ENCODE measurements around the gene TMPRSS3. TPM values are rescaled to one million over a fixed set of nuclear protein-coding genes. Genes with fewer than 3 reads are reported as not detected.

TMPRSS3 gene
- total RNA-seq, 6 experiments from 2014 or later: 0.22 to 0.97 (median 0.71) TPM

DNA sequence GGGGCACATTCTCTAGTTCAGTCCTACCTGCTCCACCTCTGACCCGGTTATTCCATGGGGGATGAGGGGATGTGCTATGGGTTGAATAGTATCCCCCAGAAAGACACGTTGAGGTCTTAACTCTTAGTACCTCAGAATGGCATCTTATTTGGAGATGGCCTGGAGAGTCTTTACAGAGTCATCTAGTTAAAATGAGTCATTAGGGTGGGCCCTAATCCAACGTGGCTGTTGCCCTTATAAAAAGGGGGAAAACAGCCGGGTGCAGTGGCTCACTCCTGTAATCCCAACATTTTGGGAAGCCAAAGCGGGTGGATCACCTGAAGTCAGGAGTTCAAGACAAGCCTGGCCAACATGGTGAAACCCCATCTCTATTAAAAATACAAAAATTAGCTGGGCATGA, 5.7 kb downstream of the TMPRSS3 start:
- Histone ChIP-seq H3K4me1 (peaks cover 0 to 13% (median 2%) of the 10 kb centered on the region in 4 donors), H3K36me3 (no peaks in the 10 kb centered on the region), H3K27me3 (no peaks in the 10 kb centered on the region), H3K4me3 (no peak overlapping the region), H3K27ac (no peak overlapping the region), H3K9me3 (no peaks in the 10 kb centered on the region)
- ATAC-seq (no peak), DNase-seq (no peak)
- intact Hi-C loops (cut with DNase I): no loop called here
- WGBS (ENCODE audit: insufficient coverage, low coverage, low lambda C conversion rate, missing lambda C conversion rate): 64% methylated on average over 5 of the region's 5 CpGs
- TF ChIP-seq POLR2A (IDR thresholded peaks at IDR 0.05): no peak
- TF ChIP-seq, protein P1, sequence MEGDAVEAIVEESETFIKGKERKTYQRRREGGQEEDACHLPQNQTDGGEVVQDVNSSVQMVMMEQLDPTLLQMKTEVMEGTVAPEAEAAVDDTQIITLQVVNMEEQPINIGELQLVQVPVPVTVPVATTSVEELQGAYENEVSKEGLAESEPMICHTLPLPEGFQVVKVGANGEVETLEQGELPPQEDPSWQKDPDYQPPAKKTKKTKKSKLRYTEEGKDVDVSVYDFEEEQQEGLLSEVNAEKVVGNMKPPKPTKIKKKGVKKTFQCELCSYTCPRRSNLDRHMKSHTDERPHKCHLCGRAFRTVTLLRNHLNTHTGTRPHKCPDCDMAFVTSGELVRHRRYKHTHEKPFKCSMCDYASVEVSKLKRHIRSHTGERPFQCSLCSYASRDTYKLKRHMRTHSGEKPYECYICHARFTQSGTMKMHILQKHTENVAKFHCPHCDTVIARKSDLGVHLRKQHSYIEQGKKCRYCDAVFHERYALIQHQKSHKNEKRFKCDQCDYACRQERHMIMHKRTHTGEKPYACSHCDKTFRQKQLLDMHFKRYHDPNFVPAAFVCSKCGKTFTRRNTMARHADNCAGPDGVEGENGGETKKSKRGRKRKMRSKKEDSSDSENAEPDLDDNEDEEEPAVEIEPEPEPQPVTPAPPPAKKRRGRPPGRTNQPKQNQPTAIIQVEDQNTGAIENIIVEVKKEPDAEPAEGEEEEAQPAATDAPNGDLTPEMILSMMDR (IDR thresholded peaks at IDR 0.05): no peak

DNA sequence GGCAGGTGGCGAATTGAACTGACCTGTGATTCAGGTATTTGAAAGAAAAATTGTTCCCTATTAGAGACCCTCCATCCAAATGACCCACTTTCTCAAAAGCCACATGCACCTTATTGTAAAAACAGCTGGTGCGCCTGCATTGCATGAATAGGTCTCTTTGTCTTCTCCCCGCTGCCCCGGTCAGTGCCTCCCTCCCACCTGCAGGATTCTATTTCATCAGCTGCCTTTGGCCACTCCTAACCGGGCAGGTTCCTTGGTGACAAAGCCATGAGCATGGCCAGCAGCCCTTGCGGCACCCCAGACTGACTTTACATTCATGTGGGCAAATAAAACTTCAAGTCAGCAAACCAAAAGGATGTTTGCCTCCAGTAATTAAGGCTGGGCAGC, 6.4 kb downstream of the TMPRSS3 start:
- DNase-seq: peak in 1 of 3 donors; percentile 45
- no peak overlapping the region for H3K27ac ChIP-seq
- H3K9me3 ChIP-seq: no peaks in the 10 kb centered on the region
- H3K4me1 ChIP-seq: peaks cover 0 to 14% (median 2%) of the 10 kb centered on the region in 4 donors
- no peaks in the 10 kb centered on the region for H3K27me3 ChIP-seq
- intact Hi-C loops (cut with DNase I): no loop called here
- 56% methylated on average over 4 of the region's 6 CpGs for WGBS (ENCODE audit: insufficient coverage, low coverage, low lambda C conversion rate, missing lambda C conversion rate)
- no peaks in the 10 kb centered on the region for H3K36me3 ChIP-seq
- no peak for TF ChIP-seq POLR2A (IDR thresholded peaks at IDR 0.05)
- TF ChIP-seq, protein P1 (IDR thresholded peaks at IDR 0.05): no peak
- no peak overlapping the region for H3K4me3 ChIP-seq
- no peak for ATAC-seq

DNA sequence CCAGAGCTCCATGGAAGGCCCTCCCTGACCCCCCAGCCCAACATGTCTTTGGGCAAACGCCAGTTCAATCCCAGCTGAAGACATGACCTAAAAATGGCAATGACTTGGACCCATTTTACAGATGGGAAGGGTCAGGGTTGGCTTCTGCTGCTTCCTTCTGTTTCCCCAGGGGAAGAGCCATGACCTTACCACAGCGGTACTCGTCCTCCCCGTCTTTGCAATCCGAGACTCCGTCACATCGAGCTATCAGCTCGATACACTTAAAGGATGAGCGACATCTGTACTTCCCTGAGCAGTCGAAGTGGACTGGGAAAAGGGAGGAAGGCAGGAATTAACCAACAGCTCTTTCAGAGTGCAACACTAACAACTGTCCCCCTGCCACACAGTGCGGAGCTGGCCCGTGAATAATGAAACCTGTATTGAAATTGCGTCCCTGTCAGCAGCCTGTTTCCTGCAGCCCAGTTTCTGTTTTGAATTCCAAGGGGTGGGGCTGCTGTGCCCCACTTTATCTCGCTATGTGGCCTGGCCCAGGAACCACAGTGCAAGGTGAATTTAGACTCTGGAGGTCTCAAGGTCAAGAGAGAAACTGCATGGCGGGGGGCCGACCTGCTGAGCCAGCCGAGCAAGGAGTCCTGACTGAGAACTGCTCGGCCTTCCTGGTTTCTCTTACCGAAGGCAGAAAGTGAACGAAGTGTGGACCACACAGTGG, 7.0 kb downstream of the TMPRSS3 start:
- ATAC-seq: peak in 2 of 4 donors; percentile 21 to 28
- WGBS (ENCODE audit: insufficient coverage, low coverage, low lambda C conversion rate, missing lambda C conversion rate): 35% methylated on average over 11 of the region's 20 CpGs
- TF ChIP-seq, protein P1 (IDR thresholded peaks at IDR 0.05): no peak
- no peak for TF ChIP-seq POLR2A (IDR thresholded peaks at IDR 0.05)
- DNase-seq: peak in 1 of 3 donors; percentile 27
- Histone ChIP-seq H3K9me3 (no peaks in the 10 kb centered on the region), H3K27me3 (no peaks in the 10 kb centered on the region), H3K36me3 (no peaks in the 10 kb centered on the region), H3K27ac (no peak overlapping the region), H3K4me1 (peaks cover 0 to 14% (median 2%) of the 10 kb centered on the region in 4 donors), H3K4me3 (no peak overlapping the region)
- intact Hi-C loops (cut with DNase I): no loop called here

DNA sequence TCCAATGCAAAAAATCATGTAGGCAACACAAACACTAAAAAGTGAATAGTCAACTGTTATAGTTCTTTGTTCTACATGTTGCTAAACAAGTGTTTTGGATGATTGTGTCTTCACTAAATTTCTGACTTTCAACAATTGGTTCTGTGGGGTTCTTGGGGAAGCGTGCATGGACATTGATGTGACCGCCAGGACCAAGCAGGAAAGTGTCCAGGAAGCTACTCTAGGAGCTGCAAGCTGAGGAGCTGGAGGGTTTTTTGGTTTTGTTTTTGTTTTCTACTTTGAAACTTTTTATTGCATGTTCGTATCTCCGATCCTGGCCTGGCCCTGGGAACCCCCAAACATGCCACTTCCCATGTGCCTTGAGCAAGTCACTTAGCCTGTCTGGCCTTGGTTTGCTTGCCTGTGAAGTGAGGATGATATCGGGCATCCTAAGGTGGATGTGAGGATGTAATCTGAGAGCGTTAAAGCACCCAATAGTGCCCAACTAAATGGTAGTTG, 8.0 kb downstream of the TMPRSS3 start:
- Histone ChIP-seq H3K4me1 (peaks cover 0 to 14% (median 2%) of the 10 kb centered on the region in 4 donors), H3K27me3 (no peaks in the 10 kb centered on the region), H3K4me3 (no peak overlapping the region), H3K27ac (no peak overlapping the region), H3K9me3 (no peaks in the 10 kb centered on the region), H3K36me3 (no peaks in the 10 kb centered on the region)
- ATAC-seq: no peak
- WGBS (ENCODE audit: insufficient coverage, low coverage, low lambda C conversion rate, missing lambda C conversion rate): 89% methylated on average over 5 of the region's 6 CpGs
- no peak for TF ChIP-seq POLR2A (IDR thresholded peaks at IDR 0.05)
- TF ChIP-seq, protein P1 (IDR thresholded peaks at IDR 0.05): no peak
- no peak for DNase-seq
- intact Hi-C loops (cut with DNase I): no loop called here
